GM18498 (cell line): ENCODE results near the gene HES5.

Source experiments
- ATAC-seq: cut with Tn5 transposase; IDR thresholded peaks from one replicate; pipeline ENCODE4 v1.9.1; 2021; ENCODE audit warnings: mild to moderate bottlenecking, moderate library complexity; ENCODE audit not compliant: unreplicated experiment

The HES5 gene

GRCh38 chr1:2481885-2482284, 48.2 kb downstream of the HES5 start:
- no peak for ATAC-seq

- ATAC-seq = no peak
Measured at GRCh38 chr1:2480986-2481364, 49.1 kb downstream of the HES5 start.

GRCh38 chr1:2480236-2480985, 49.7 kb downstream of the HES5 start:
- ATAC-seq = no peak

- no peak for ATAC-seq
Measured at GRCh38 chr1:2479618-2480017, 50.4 kb downstream of the HES5 start.

DNA sequence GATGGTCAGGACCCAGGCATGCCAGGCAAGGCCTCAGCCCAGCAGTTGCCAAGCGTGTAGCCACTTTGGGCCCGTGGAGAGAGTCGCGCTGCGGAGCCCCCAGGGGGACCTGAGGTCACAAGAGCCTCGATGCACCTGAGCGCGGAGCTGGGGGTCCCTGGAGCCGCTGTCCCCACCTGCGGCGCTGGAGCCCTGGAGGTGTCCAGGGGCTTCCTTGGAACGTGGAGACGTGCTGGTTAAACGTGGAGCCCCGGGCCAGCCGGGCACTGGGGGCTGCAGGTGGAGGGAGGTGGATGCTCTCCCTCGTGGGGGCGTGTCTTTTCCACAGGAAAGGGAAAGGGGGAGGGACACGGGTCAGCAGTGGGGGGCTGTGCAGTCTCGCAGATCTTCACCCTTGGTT, 50.9 kb downstream of the HES5 start:
- ATAC-seq = no peak
